AG04449 (cell line): ENCODE measurements around the gene CTDP1.

ENCODE experiments used
- CTCF ChIA-PET: fragments of 350-600 bp; formaldehyde crosslinking; extraction: SDS; loops from one replicate; lab custom pipeline; 2021; ENCODE audit warnings: antibody characterized with exemption; lab: Yijun Ruan, JAX
- POLR2A ChIA-PET: fragments of 400-600, 350-600 bp; formaldehyde crosslinking; extraction: SDS; loops from one replicate; lab custom pipeline; 2020; ENCODE audit warnings: antibody characterized with exemption, inconsistent platforms; lab: Yijun Ruan, JAX
- DNase-seq: peaks from one replicate; pipeline ENCODE4 v3.0.0-alpha.2; 2010; ENCODE audit warnings: low read depth, low spot score
- H3K4me3 ChIP-seq: 2 replicates; pipeline ENCODE4 v1.5.1; 2011; ENCODE audit warnings: low read depth, mild to moderate bottlenecking, control low read depth, low read length
- TF ChIP-seq, protein P1 (sequence below): IDR thresholded peaks from one replicate; pipeline ENCODE4 v1.5.1; 2011; ENCODE audit warnings: mild to moderate bottlenecking, moderate library complexity, low read length, control low read depth, inconsistent platforms; ENCODE audit not compliant: insufficient read depth; ENCODE audit errors: missing control alignments

The CTDP1 gene

GRCh38 chr18:79680100-79680879, 687 bp downstream of the CTDP1 start:
- DNase-seq, result no peak

DNA sequence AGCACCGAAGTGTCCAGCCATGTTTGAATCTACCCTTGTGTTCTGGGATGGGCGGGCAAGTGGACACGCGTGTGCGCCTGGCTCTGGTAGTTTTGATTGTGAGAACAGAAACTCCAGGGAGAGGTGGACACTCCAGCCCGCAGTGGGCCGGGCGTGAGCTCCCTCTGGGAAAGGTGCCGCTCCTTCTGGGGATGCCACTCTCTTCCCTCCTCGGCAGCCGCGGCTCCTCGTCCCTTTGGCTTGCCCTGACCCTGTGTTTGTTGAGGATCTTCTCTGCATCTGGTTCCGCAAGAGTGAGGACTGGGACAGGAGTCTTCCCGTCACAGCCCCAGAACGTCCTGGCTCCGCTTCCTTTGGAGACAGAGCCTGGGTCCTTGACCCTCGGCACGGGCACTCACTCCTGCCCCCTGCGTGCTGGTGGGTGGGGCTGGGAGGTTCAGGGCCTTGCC, 1.3 kb downstream of the CTDP1 start:
- no peak for DNase-seq
- ChIA-PET POLR2A (interaction anchor here (0.6 kb wide), 1 partner anchor 195 kb away, joined by 3 read pairs; no protein-coding TSS in a partner anchor), CTCF (interaction anchor here (1.1 to 1.4 kb wide), 3 partner anchors 12 to 302 kb away, joined by 3 to 4 read pairs (median 3); no protein-coding TSS in a partner anchor)
- H3K4me3 ChIP-seq, result peak overlapping the region; percentile 90
- TF ChIP-seq, protein P1, sequence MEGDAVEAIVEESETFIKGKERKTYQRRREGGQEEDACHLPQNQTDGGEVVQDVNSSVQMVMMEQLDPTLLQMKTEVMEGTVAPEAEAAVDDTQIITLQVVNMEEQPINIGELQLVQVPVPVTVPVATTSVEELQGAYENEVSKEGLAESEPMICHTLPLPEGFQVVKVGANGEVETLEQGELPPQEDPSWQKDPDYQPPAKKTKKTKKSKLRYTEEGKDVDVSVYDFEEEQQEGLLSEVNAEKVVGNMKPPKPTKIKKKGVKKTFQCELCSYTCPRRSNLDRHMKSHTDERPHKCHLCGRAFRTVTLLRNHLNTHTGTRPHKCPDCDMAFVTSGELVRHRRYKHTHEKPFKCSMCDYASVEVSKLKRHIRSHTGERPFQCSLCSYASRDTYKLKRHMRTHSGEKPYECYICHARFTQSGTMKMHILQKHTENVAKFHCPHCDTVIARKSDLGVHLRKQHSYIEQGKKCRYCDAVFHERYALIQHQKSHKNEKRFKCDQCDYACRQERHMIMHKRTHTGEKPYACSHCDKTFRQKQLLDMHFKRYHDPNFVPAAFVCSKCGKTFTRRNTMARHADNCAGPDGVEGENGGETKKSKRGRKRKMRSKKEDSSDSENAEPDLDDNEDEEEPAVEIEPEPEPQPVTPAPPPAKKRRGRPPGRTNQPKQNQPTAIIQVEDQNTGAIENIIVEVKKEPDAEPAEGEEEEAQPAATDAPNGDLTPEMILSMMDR, result no peak

More at GRCh38 chr18:79680100-79680879, 687 bp downstream of the CTDP1 start:
- POLR2A ChIA-PET, result interaction anchor here (0.6 kb wide), 1 partner anchor 195 kb away, joined by 3 read pairs; no protein-coding TSS in a partner anchor
- CTCF ChIA-PET, result interaction anchor here (1.1 to 1.4 kb wide), 3 partner anchors 13 to 301 kb away, joined by 3 to 4 read pairs (median 3); no protein-coding TSS in a partner anchor
- TF ChIP-seq, protein P1, result peak; percentile 29
- peak overlapping the region; percentile 90 for H3K4me3 ChIP-seq

- ChIA-PET CTCF (interaction anchor here (1.1 to 1.3 kb wide), 2 partner anchors 21 to 303 kb away, joined by 3 read pairs; no protein-coding TSS in a partner anchor), POLR2A (no interaction called here)
- no peak overlapping the region for H3K4me3 ChIP-seq
- TF ChIP-seq, protein P1, result no peak
- no peak for DNase-seq
These were observed 2.1 kb downstream of the CTDP1 start for GRCh38 chr18:79681484-79682387.

DNA sequence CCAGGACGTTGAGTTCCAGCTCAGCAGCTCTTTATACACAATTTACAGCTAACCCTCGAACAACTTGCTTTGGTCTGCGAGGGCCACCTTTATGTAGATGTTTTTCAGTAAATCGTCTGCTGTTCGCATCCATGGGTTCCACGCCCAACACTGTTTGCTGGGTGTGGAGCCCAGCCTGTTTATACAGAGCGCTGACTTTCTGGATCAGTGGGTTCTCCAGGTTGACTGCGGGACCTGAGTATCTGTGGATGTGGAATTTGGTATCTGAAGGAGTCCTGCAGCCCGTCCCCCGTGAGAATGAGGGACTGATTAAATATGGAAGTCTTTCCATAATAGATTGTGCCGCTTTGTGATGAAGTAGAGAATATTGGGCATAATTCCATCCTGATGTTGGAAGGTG, 2.9 kb downstream of the CTDP1 start:
- POLR2A ChIA-PET, result no interaction called here
- TF ChIP-seq, protein P1, result no peak
- H3K4me3 ChIP-seq, result no peak overlapping the region
- DNase-seq, result no peak
- CTCF ChIA-PET, result no interaction called here

- CTCF ChIA-PET, result no interaction called here
These were observed 3.5 kb downstream of the CTDP1 start for GRCh38 chr18:79682894-79683625.

More at GRCh38 chr18:79682894-79683625, 3.5 kb downstream of the CTDP1 start:
- H3K4me3 ChIP-seq, result no peak overlapping the region
- POLR2A ChIA-PET, result no interaction called here
- DNase-seq, result no peak
- TF ChIP-seq, protein P1, result no peak
